GM12872 (cell line): Measurements from ENCODE around the gene CPA4.

Experiments used
- TF ChIP-seq, protein P1 (sequence below): IDR thresholded peaks from 3 replicates; pipeline ENCODE4 v1.5.1; 2011; ENCODE audit warnings: low read depth, mild to moderate bottlenecking, low read length, moderate library complexity; ENCODE audit not compliant: insufficient read depth

CPA4 gene

GRCh38 chr7:130274296-130274695, 18.7 kb upstream of the CPA4 start:
- TF ChIP-seq, protein P1, sequence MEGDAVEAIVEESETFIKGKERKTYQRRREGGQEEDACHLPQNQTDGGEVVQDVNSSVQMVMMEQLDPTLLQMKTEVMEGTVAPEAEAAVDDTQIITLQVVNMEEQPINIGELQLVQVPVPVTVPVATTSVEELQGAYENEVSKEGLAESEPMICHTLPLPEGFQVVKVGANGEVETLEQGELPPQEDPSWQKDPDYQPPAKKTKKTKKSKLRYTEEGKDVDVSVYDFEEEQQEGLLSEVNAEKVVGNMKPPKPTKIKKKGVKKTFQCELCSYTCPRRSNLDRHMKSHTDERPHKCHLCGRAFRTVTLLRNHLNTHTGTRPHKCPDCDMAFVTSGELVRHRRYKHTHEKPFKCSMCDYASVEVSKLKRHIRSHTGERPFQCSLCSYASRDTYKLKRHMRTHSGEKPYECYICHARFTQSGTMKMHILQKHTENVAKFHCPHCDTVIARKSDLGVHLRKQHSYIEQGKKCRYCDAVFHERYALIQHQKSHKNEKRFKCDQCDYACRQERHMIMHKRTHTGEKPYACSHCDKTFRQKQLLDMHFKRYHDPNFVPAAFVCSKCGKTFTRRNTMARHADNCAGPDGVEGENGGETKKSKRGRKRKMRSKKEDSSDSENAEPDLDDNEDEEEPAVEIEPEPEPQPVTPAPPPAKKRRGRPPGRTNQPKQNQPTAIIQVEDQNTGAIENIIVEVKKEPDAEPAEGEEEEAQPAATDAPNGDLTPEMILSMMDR = no peak

DNA sequence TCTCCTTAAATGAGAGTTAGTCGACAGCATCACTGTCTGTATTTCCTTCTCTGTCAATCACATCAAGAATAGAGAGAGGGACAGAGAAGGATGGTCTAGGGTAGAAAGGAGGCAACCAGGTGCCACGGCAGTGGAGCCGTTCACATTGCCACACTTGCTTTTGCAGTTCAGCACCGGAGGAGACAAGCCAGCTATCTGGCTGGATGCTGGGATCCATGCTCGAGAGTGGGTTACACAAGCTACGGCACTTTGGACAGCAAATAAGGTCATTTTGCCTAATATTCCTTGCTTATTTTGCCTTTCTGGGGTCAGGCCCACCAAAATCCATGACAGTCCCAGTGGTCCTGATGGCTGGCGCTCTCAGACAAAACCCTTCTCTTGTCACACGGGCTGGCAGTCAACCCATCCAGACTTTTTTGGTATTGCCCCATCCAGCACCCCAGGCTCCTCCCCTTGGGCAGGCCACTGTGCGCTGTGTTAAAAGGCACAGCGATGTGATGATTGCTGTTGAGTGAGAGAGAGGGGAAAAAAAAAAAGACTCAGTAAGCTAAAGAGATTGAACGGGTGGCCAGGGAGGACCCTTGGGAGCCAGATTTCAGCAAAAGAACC, 17.9 kb upstream of the CPA4 start:
- TF ChIP-seq, protein P1 = no peak

DNA sequence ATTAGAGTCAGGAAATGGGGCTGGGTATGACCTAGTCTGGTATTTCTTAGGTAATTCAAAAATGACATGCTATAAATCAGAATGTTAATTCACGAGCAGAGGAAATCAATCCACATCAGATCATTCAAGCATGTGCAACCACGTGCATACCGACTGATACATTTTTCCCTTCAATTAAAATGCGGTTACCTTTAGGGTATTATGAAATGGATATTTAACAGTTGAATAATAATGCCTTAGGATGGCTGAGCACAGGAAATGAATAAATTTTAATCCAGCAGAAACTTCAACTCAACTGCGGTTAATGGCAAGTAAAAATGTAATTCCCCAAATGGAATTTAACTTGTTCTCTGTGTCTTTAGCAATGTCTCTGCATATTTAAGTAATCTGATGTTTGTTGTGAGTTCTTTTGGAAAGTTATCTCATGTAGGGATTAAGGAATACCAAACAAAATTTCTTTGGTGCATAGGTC, 17.1 kb upstream of the CPA4 start:
- TF ChIP-seq, protein P1 = no peak

DNA sequence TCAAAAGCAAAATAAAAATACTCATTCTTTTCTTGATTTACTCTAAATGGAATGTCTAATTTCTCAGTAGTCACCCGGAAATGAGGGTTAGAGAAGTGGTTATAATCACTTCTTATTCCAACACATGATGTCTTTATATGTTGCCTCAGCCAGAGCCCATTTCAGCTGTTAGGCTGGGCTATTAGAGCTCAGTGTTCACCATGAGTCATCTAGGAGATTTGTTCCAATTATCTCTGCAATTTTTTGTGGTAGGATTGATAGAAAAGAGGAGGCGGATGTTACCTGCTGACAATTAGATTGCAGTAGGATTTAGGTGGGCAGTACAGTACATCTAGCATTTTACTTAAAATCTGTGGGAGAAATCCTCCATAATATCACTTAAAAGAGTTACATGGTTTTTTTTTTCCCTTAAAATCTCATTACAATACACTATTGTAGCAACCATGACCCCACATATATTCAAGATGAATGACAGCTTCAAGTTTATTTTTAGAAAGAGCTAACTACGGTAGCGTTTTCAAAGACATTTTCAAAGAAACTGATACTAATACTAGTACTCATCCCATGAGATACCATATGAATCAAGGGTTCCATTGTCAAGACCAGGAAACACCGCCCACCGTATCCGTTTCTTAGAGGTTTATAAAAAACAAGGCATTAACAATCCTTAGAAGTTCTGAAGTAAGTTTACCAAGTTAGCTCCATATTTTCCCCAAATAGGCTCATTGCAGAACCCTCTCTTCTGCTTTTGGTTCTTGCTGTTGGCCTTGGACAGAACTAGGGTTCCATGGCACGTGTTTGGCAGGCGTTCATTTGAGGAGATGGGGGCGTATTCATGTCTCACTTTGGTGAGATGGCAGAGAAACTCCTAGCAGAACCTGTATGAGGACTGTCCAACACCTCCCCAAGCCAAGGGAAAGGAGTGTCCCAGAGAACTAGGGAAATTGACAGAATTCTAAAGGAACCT, 15.9 kb upstream of the CPA4 start:
- TF ChIP-seq, protein P1 = no peak

DNA sequence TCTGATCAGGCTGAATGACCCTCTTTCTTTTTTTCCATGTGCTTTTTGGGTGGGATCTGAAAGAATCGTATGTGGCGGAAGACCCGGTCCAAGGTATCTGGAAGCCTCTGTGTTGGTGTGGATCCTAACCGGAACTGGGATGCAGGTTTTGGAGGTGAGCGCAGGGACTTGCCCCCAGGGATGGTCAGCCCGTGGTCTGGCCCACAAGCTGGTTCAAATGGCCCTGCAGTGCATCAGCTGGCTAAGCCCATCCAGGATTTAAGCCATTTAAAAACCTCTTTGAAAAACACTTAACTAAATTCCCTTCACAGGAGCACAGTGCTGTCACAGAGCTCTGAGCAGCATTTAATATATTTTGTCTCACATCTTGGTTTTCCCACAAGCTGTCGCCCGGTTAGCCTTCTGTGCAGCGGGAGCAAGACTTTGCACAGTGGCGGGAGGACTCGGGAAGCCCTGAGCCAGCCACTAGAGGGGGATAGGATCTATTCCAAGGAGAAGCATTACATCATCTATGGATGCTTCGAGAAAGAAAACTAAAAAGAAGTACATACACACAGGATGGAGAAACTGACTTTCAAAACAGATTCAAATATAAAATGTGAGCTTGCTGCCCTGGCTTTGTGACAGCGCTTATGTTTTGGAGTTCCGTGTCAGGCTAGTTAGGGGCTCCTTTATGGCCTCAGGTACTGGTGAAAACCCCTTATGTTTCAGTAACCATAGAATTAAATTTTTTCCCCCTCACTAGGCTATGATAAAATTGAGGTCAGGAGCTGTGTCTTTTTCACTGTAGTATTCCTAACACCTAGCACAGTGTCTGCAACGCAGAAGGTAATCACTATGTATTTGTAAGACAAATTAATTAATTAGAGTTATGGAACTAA, 15.0 kb upstream of the CPA4 start:
- TF ChIP-seq, protein P1 = no peak

GRCh38 chr7:130278860-130279259, 14.1 kb upstream of the CPA4 start:
- TF ChIP-seq, protein P1 = no peak

- TF ChIP-seq, protein P1 = no peak
Observed at GRCh38 chr7:130279286-130279685, 13.7 kb upstream of the CPA4 start.
